ENCODE data around the gene PSME3. TPM values are rescaled to one million over a fixed set of nuclear protein-coding genes. Genes with fewer than 3 reads are reported as not detected.

Gene PSME3
- total RNA-seq, 1 donor from 2014 or later: 116 TPM

DNA sequence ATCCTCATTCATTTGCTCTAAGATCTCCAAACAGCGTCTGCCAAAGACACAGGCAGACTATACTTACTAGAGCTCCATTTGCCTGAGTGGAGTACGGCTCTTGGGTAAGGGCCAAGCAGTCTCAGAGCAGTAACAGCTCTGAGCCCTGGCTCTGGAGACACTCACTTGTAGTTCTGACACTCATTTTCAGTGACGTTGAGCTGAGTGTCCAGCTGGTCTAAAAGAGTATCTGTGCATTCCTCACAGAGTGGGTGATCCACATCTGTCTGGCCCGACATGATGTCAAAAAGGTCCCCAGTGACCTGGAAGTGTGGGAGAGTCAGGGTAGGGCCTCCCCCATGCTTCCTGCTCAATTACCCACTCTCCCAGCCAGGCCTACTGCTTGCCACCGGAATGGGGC, 14.8 kb upstream of the PSME3 start:
- no peak overlapping the region for H3K27ac Mint-ChIP-seq
- peaks cover 1% of the 10 kb centered on the region for H3K4me1 Mint-ChIP-seq (ENCODE audit: unreplicated experiment)
- DNase-seq (ENCODE audit: extremely low spot score, unreplicated experiment): no peak
- TF ChIP-seq, protein P1, sequence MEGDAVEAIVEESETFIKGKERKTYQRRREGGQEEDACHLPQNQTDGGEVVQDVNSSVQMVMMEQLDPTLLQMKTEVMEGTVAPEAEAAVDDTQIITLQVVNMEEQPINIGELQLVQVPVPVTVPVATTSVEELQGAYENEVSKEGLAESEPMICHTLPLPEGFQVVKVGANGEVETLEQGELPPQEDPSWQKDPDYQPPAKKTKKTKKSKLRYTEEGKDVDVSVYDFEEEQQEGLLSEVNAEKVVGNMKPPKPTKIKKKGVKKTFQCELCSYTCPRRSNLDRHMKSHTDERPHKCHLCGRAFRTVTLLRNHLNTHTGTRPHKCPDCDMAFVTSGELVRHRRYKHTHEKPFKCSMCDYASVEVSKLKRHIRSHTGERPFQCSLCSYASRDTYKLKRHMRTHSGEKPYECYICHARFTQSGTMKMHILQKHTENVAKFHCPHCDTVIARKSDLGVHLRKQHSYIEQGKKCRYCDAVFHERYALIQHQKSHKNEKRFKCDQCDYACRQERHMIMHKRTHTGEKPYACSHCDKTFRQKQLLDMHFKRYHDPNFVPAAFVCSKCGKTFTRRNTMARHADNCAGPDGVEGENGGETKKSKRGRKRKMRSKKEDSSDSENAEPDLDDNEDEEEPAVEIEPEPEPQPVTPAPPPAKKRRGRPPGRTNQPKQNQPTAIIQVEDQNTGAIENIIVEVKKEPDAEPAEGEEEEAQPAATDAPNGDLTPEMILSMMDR (conservative IDR thresholded peaks at IDR 0.05): no peak
- H3K9me3 Mint-ChIP-seq: no peaks in the 10 kb centered on the region
- H3K4me3 Mint-ChIP-seq: no peak overlapping the region
- H3K27me3 Mint-ChIP-seq: no peaks in the 10 kb centered on the region
- H3K36me3 Mint-ChIP-seq: peaks cover 22% of the 10 kb centered on the region

DNA sequence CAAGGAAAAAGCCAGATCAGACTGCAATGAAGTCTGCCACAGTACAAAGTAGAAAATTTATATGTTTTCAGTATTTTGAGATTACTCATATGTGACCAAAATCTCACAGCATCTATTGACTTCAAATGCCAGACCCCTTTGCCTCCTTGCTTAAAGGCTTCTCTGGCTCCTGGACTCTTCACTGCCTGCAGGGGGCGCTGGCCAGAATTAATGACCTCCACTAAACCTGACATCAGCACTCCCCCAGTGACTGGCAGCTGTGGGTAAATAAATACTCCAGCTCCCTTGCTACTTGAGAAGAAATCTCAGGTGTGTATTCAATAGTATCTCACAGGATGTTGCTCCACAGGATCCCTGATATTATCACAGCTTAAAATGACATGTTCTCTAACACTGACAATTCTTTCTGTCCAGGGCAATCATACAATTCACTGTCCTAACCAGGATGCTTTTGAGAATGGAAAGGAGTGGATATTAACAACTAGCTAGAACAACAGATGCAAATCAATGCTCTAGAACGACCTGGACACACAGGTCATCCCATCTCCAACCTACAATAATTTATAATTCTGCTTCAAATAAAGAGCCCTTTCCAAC, 13.2 kb upstream of the PSME3 start:
- Mint-ChIP-seq H3K27ac (peak overlapping the region; percentile 72), H3K36me3 (peaks cover 11% of the 10 kb centered on the region), H3K4me3 (peak overlapping the region; percentile 36)

DNA sequence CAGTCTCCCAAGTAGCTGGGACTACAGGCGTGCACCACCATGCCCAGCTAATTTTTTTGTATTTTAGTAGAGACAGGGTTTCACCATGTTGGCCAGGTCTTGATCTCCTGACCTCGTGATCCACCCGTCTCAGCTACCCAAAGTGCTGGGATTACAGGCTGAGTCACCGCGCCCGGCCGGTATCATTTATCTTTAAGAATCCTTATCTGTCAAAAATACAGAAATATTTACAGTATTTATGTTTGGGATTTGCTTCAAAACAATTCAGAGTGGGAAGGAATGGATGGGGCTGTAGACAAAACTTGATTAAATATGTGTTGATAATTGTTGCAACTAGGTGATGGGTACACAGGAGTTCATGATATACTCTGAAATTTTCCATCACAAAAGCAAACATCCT, 12.0 kb upstream of the PSME3 start:
- TF ChIP-seq, protein P1 (conservative IDR thresholded peaks at IDR 0.05): no peak
- H3K4me3 Mint-ChIP-seq: peak overlapping the region; percentile 55
- peaks cover 8% of the 10 kb centered on the region for H3K36me3 Mint-ChIP-seq
- no peak for DNase-seq (ENCODE audit: extremely low spot score, unreplicated experiment)
- H3K27ac Mint-ChIP-seq: no peak overlapping the region
- H3K27me3 Mint-ChIP-seq: no peaks in the 10 kb centered on the region
- H3K4me1 Mint-ChIP-seq (ENCODE audit: unreplicated experiment): peaks cover 12% of the 10 kb centered on the region
- H3K9me3 Mint-ChIP-seq: no peaks in the 10 kb centered on the region

More for the DNA sequence above, 13.2 kb upstream of the PSME3 start:
- Mint-ChIP-seq H3K4me1 (ENCODE audit: unreplicated experiment) (peaks cover 12% of the 10 kb centered on the region), H3K9me3 (no peaks in the 10 kb centered on the region), H3K27me3 (no peaks in the 10 kb centered on the region)
- no peak for DNase-seq (ENCODE audit: extremely low spot score, unreplicated experiment)
- TF ChIP-seq, protein P1 (conservative IDR thresholded peaks at IDR 0.05): peak; percentile 86

GRCh38 chr17:42827472-42827871, 5.7 kb upstream of the PSME3 start:
- Mint-ChIP-seq H3K36me3 (no peaks in the 10 kb centered on the region), H3K27me3 (peaks cover 24% of the 10 kb centered on the region)
- no peak for DNase-seq (ENCODE audit: extremely low spot score, unreplicated experiment)

DNA sequence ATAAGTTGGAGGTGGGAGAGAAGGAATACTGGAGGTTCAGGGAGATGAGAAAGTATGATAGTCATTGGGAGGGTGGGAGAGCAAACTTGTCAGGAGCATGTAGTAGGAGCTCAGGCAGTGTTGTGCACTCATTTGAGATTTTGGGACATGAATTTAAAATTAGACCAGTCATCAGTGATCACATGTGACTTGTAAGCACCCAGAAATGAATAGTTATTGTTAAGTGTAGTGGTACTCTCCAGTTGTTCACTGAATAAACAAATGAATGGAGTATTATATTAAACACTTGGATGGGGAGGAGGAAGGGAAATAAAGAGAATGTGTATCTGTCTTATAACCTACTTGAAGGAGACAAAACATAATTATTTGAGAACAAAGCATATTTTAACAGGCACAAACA, 2.2 kb upstream of the PSME3 start:
- H3K27ac Mint-ChIP-seq: peak overlapping the region; percentile 14
- peaks cover 24% of the 10 kb centered on the region for H3K27me3 Mint-ChIP-seq
- H3K36me3 Mint-ChIP-seq: no peaks in the 10 kb centered on the region
- H3K9me3 Mint-ChIP-seq: no peaks in the 10 kb centered on the region
- no peak for DNase-seq (ENCODE audit: extremely low spot score, unreplicated experiment)
- H3K4me1 Mint-ChIP-seq (ENCODE audit: unreplicated experiment): peaks cover 16% of the 10 kb centered on the region
- H3K4me3 Mint-ChIP-seq: peak overlapping the region; percentile 54
- TF ChIP-seq, protein P1 (conservative IDR thresholded peaks at IDR 0.05): no peak

More at GRCh38 chr17:42827472-42827871, 5.7 kb upstream of the PSME3 start:
- TF ChIP-seq, protein P1 (conservative IDR thresholded peaks at IDR 0.05): no peak
- no peak overlapping the region for H3K4me3 Mint-ChIP-seq
- H3K27ac Mint-ChIP-seq: no peak overlapping the region
- no peaks in the 10 kb centered on the region for H3K9me3 Mint-ChIP-seq
- H3K4me1 Mint-ChIP-seq (ENCODE audit: unreplicated experiment): peaks cover 17% of the 10 kb centered on the region
